GM19468 (cell line): Measurements from ENCODE around the gene SAV1.
A peak's percentile ranks its signal among the peaks of the same experiment; 100 is the strongest.
"Not testable (repeated sequence)": the region's sequence is repeated elsewhere in the genome, so short reads cannot be mapped to it uniquely, and the experiment has no call there.

Experiments used
- ATAC-seq: cut with Tn5 transposase; IDR thresholded peaks from one replicate; pipeline ENCODE4 v1.9.1; 2021; ENCODE audit warnings: mild to moderate bottlenecking, moderate library complexity, moderate number of reproducible peaks; ENCODE audit not compliant: unreplicated experiment; ENCODE audit errors: extremely low read depth

SAV1 gene

GRCh38 chr14:50667996-50668825 lies at the start of gene SAV1:
Gene SAV1, minus strand, starts transcription at chr14:50668306. Its CDS starts 339 bp downstream, at chr14:50667967.
- ATAC-seq = peak; percentile 25

GRCh38 chr14:50717811-50718210 lies 49.7 kb upstream of the SAV1 start:
- ATAC-seq = no peak

- ATAC-seq = no peak
Observed at GRCh38 chr14:50714450-50715073, 46.5 kb upstream of the SAV1 start.

- no peak for ATAC-seq
Observed at GRCh38 chr14:50711043-50711442, 42.9 kb upstream of the SAV1 start.

- no peak for ATAC-seq
Observed at GRCh38 chr14:50705026-50705593, 37.0 kb upstream of the SAV1 start.

DNA sequence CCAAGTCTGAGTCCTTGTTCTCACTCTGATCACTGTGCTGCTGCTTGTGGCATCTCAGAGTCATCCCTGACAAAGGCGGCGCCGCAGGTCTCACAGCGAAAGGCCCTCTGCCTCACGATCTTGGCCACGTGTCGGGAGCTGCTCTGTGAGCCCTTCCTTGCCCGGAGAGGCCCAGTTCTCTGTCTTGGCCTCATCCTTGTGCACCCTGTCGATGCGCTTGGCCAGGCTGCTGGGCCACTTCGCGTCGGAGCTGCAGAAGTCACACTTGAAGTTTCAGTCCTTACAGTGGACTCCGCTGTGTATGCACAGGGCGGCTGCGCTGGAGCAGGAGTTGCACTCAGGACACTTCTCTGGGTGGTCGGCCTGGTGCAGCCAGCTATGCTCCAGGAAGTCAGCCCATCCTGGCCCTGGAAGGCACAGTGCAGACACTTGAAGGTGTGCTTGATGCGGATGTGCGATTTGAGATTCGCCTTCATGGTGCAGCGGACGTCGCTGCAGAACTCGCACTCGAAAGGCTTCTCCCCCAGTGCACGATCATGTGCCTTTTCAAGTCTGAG lies 36.4 kb upstream of the SAV1 start:
- ATAC-seq = no peak

DNA sequence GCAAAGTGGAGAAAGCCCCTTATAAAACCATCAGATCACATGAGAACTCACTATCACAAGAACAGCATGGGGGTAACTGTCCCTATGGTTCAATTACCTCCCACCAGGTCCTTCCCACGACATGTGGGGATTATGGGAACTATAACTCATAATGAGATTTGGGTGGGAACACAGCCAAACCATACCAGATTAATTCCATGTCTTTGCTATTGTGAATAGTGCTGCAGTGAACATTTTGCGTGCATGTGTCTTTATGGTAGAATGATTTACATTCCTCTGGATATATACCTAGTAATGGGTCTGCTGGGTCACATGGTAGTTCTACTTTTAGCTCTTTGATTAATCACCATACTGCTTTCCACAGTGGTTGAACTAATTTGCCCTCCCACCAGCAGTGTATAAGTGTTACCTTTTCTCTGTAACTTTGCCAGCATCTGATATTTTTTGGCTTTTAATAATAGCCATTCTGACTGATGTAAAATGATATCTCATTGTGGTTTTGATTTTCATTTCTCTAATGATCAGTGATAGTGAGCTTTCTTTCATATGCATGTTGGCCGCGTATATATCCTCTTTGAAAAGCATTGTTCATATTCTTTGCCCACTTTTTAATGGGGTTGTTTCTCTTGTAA lies 29.7 kb upstream of the SAV1 start:
- ATAC-seq = no peak

- not testable (repeated sequence) for ATAC-seq
Observed at GRCh38 chr14:50694260-50694659, 26.2 kb upstream of the SAV1 start.

DNA sequence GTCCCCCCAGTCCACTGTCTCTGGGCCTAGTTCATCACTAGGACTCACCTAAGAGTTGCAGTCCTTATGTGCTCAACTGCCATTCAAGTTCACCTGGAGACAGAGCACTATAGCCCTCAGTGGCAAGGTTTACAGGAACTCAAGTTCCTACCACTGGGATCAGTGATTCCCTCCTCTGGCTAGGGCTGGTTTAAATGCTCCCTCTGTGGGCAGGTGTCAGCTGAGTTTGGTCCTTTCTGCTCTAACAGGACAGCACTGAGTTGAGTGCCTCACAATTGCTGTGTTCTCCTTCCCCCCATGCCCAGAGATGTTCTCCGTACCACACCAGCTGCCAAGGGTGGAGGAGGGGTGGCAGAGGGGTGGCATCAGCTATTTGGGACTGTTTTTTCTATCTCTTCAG lies 20.8 kb upstream of the SAV1 start:
- no peak for ATAC-seq

DNA sequence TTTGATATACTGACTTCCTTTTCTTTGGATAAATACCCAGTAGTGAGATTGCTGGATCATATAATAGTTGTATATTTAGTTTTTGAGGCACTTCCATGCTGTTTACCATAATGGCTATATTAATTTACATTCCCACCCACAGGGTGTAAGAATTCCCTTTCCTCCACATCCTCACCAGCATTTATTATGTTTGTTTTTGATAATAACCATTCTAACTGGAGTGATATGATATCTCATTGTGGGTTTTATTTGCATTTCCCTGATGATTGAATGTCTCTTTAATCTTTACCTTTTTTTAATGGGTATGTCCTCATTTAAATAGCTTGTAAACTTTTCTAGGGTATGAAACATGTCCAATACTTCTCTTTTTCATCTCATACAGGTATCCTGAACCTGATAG lies 11.6 kb upstream of the SAV1 start:
- ATAC-seq = no peak

GRCh38 chr14:50678163-50678562 lies 10.1 kb upstream of the SAV1 start:
- ATAC-seq = no peak

DNA sequence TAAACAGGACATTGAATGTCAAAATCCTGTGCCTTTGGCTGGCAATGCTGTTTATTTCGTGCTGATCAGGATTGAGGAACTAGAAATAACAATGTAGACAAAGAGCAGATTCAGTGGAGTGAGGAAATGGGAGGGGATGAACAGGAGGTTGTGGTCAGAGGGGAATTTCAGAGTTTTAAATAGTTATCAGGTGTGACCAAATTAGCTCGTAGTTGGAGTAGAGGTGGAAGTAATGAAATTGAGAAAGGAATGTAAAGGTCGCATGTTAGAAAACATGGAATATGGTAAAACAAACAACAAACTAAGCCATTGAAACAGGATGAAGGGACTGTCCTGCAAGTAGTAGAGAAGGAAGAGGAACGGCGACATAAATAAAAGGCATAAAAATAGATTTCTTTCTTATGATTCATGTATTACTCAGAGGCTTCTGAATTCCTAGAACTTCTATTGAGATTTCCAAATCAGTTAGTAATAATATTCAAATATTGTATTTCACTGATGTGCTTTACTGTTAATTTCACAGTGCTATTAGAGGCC lies 9.5 kb upstream of the SAV1 start:
- no peak for ATAC-seq

DNA sequence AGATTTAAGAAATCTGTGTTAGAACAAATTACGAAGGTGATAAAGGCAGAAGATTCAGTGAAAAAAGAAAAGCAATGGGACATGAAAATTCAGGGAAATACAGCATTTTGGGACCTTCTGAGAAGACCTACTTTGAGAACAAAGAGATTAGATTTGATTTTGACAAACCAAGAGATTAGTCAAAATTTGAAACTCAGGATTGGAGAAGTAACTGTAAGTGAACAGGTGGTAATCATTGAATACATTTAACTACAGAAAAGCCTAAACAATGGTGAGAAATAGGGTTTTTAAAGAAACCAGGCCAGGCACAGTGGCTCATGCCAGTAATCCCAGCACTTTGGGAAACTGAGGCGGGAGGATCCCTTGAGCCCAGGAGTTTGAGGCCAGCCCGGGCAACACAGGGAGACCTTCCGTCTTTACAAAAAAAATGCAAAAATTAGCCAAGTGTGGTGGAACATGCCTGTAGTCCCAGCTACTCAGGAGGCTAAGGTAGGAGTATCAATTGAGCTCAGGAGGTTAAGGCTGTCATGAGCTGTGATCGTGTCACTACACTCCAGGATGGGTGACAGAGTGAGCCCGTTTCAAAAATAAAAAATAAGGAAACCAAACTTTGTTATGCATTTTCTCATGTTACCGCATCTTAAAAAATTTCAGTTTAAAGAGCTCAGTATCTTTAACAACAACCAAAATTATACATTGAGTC lies 8.9 kb upstream of the SAV1 start:
- no peak for ATAC-seq

DNA sequence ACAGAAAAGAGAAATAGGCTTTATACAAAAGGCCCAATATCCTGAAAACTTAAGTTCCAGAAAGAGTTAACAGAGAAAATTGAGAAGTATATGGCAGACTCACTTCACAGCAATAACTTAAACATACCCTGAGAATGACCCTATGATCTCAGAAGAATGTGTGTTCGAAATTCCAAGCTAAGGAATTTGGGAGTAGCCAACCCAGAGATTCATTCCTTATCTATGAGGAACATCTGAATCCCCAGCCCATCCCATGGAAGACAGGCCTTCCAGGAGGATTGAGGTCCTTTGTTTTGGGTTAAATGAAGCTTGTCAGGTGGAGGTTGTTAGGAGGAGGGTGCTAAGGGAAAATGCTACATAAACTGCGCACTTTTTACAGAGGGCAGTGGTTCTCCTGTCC lies 7.5 kb upstream of the SAV1 start:
- ATAC-seq = no peak

DNA sequence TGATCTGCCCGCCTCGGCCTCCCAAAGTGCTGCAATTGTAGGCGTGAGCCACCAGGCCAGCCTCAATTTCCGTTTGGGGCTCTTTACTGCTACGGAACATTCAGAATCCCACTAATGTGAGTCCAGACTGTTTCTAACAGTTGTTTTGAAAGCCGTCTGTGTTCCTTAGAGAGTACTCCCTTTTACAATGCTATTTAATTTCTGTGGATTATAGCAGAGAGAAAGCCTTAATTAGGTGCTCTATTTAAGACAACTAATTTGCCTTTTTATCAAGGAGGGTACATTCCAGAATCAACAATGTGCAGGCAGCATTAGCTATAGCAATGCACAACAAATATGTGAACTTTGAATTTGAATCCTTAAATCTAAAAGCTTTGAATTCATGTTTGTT lies 2.8 kb upstream of the SAV1 start:
- no peak for ATAC-seq

DNA sequence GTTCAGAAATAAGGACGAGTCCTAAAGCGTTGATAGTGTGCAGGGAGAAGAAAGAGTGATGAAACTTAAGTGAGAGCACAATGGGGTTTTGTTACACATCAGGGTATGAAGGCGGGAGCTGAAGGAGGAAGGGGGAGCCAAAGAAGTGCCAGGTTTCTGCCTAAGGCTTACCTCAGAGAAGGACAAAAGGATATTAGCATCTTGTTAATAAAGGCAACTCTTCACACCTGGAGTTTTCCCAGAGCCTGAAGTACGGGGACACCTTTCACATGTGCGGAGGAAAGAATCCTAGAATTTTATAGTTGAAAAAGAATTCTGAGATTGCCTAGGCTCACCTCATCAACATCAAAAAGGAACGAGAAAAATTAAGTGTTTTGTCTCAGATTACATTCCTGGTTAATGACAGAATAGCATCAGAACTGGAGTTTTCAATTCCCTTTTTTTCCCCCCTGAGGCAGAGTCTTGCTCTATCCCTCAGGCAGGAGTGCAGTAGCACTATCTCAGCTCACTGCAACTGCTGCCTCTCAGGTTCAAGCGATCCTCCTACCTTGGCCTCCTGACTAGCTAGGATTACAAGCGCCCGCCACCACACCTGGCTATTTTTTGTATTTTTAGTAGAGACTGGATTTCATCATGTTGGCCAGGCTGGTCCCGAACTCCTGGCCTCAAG lies 2.2 kb upstream of the SAV1 start:
- ATAC-seq = no peak

DNA sequence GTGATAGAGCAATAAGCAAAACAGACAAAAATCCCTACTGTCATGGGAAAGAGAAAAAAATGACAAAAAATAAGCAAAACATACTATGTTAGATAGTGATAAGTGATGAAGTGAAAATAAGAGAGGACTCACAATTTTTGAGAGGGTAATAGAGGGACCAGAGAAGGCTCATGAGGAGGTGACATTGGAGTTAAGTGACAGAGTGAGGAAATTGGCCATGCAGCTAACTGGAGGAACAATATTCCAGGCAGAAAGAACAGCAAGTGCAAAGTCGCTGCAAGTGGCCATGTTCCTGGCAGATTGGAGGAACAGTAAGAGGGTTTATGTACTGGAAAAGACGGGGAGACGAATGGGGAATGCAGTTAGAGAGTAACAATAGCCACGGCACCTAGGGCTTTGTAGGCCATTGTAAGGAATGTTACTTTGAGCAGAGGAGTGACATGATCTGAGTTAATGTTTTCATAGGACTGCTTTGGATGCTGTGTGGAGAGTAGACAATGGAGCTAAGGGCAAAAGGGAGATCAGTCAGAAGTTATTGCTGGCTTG lies 1.4 kb upstream of the SAV1 start:
- ATAC-seq = no peak

DNA sequence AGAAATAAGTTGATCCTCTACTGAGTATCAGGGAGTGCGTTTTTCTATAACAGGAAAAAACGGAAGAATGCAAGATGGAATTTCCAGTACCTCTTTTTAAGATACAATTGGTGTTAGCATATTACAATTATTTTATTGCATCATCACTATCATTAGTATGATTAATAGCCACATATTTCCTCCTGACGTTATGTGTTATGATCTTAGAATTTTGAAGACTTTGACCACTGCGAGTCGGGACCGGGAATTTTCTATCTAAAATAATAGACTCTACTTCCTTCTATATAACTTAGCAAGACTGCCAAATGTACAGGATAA lies 679 bp upstream of the SAV1 start:
- ATAC-seq = no peak

DNA sequence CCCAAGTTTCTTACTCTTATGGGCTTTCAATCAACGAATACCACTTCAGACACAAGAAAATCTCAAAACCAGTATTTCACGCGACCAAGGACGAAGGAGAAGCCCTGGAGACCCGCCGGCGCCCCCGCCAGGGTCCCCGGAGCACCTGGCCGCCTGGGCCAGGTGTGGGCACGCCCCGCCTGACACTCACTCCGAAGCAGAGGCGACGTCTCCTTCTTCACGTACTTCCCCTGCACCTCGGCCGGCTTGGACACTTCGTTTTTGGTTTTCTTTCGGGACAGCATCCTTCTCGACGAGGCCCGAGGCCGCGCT lies 466 bp downstream of the SAV1 start:
- ATAC-seq = no peak
